HG03575 (cell line): ENCODE measurements around the gene SLC25A23.
"Not testable (repeated sequence)": the region's sequence is repeated elsewhere in the genome, so short reads cannot be mapped to it uniquely, and the experiment has no call there.

Source experiments
- ATAC-seq: cut with Tn5 transposase; IDR thresholded peaks from one replicate; pipeline ENCODE4 v1.9.1; 2021; ENCODE audit not compliant: unreplicated experiment, insufficient number of reproducible peaks, low FRiP score; ENCODE audit errors: extremely low read depth

SLC25A23 gene

GRCh38 chr19:6459262-6460098 is at the start of gene SLC25A23:
Gene SLC25A23, minus strand, starts transcription at chr19:6459792. Its CDS starts 164 bp downstream, at chr19:6459628.
- no peak for ATAC-seq

- ATAC-seq: not testable (repeated sequence)
Measured at GRCh38 chr19:6508028-6508771, 48.6 kb upstream of the SLC25A23 start.

- no peak for ATAC-seq
Measured at GRCh38 chr19:6503407-6504201, 44.0 kb upstream of the SLC25A23 start.

GRCh38 chr19:6501740-6502648 is 42.4 kb upstream of the SLC25A23 start, which contains the start of gene TUBB4A:
Gene TUBB4A, minus strand, starts transcription at chr19:6502309. Its CDS starts 97 bp downstream, at chr19:6502212.
- no peak for ATAC-seq

- ATAC-seq: no peak
Measured at GRCh38 chr19:6500837-6501739, 41.5 kb upstream of the SLC25A23 start.

GRCh38 chr19:6499052-6499790 is 39.6 kb upstream of the SLC25A23 start:
- ATAC-seq: no peak

- ATAC-seq: no peak
Measured at GRCh38 chr19:6498294-6499036, 38.9 kb upstream of the SLC25A23 start.

GRCh38 chr19:6495947-6496346 is 36.4 kb upstream of the SLC25A23 start:
- ATAC-seq: no peak

- ATAC-seq: no peak
Measured at GRCh38 chr19:6494438-6495036, 34.9 kb upstream of the SLC25A23 start.

GRCh38 chr19:6491802-6492592 is 32.4 kb upstream of the SLC25A23 start:
- ATAC-seq: no peak

GRCh38 chr19:6490134-6490533 is 30.5 kb upstream of the SLC25A23 start:
- no peak for ATAC-seq

GRCh38 chr19:6489278-6490061 is 29.9 kb upstream of the SLC25A23 start:
- no peak for ATAC-seq

- ATAC-seq: no peak
Measured at GRCh38 chr19:6484831-6485230, 25.2 kb upstream of the SLC25A23 start.

- no peak for ATAC-seq
Measured at GRCh38 chr19:6484230-6484629, 24.6 kb upstream of the SLC25A23 start.
